T-helper 1 cell treated with Interleukin-12 subunit alpha and Interleukin-12 subunit beta and Interleukin-4 antibody, amounts not matched to agents 30 μg/mL and 1 μg/mL, for 36 hours (primary cell): ENCODE measurements around the gene KIFAP3.
"Not testable (repeated sequence)": the region's sequence is repeated elsewhere in the genome, so short reads cannot be mapped to it uniquely, and the experiment has no call there.

Experiments used
- H3K27ac Mint-ChIP-seq: one replicate; pipeline ENCODE4 v1.8.0; 2021; ENCODE audit warnings: mild to moderate bottlenecking, mixed read lengths
- H3K27me3 Mint-ChIP-seq: one replicate; pipeline ENCODE4 v1.8.0; 2021; ENCODE audit warnings: low read depth, mixed read lengths
- H3K36me3 Mint-ChIP-seq: one replicate; pipeline ENCODE4 v1.8.0; 2021; ENCODE audit warnings: low read depth, mixed read lengths
- H3K4me1 Mint-ChIP-seq: one replicate; pipeline ENCODE4 v1.8.0; 2021; ENCODE audit warnings: low read depth, mixed read lengths
- H3K4me3 Mint-ChIP-seq: one replicate; pipeline ENCODE4 v1.8.0; 2021; ENCODE audit warnings: mild to moderate bottlenecking, moderate library complexity, mixed read lengths
- H3K9me3 Mint-ChIP-seq: one replicate; pipeline ENCODE4 v1.8.0; 2021; ENCODE audit warnings: mixed read lengths

The KIFAP3 gene

DNA sequence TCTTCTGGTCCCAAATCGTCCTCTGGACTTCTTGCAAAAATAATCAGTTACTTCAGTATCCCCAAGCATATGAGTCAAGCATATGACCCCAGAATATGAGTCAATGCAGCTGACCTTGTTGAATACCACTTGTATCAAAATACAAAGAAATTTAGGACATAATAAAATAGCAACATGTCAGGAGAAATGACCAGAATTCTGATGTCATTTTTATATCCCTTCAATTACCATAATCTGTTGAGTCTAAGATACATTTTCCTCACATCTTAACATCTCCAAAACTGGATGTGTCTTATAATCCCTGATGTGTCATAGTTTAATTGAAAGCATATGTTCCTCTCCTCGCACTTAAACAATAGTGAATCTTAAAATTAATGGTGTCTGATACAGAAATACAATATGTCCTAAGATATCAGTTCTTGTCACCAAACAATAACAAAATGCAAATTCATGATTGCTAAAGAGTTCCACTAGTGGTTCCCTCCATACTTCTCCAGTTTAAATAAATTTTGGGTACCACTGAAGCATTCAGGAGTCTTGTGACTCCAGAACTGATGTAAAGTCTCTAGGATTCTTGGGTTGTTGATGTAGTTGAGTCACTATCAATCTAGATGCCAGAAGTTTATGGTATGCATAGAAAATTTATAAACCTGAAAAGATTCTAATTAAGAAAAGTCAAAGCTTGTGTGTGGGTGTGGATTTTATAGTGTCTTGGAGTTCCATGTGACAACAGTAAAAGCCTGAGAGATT lies 41.8 kb downstream of the KIFAP3 start:
- H3K4me1 Mint-ChIP-seq = peaks cover 6% of the 10 kb centered on the region
- peaks cover 10% of the 10 kb centered on the region for H3K36me3 Mint-ChIP-seq
- no peak overlapping the region for H3K27ac Mint-ChIP-seq
- H3K4me3 Mint-ChIP-seq = no peak overlapping the region
- H3K27me3 Mint-ChIP-seq = no peaks in the 10 kb centered on the region
- peaks cover 2% of the 10 kb centered on the region for H3K9me3 Mint-ChIP-seq

DNA sequence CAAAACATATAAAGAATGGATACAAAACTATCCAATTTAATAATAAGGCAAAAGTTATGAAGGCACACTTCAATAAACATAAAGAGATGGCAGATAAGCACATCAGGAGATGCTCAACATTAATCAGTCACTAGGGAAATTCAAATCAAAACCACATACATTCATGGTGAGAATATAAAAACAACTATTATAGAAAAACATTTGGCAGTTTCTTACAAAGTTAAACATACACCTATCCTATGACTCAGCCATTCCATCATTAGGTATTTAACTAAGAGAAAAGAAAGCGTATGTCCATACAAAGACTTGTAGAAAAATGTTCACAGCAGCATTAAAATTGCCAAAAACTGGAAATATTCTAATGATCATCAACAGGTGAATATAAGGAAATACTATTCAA lies 44.3 kb downstream of the KIFAP3 start:
- no peaks in the 10 kb centered on the region for H3K27me3 Mint-ChIP-seq
- no peak overlapping the region for H3K4me3 Mint-ChIP-seq
- no peak overlapping the region for H3K27ac Mint-ChIP-seq
- peaks cover 21% of the 10 kb centered on the region for H3K36me3 Mint-ChIP-seq
- H3K4me1 Mint-ChIP-seq = peaks cover 6% of the 10 kb centered on the region
- H3K9me3 Mint-ChIP-seq = peaks cover 12% of the 10 kb centered on the region

DNA sequence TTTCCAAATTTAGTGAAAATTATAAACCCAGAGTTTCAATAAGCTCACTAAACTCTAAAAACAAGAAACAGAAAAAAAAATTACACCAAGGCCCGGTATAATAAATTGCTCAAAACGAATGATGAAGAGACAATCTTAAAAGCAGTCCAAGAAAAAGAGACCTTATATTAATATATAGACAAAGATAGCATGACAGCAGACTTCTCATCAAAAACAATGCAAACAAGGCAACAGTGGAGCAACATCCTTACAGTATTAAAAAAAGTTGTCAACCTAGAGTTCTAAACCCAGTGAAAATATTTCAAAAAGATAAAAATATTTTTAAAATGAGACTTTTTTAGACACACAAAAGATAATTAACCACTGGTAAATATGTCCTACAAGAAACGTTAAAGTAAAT lies 46.7 kb downstream of the KIFAP3 start:
- Mint-ChIP-seq H3K27me3 (no peaks in the 10 kb centered on the region), H3K9me3 (peaks cover 12% of the 10 kb centered on the region), H3K27ac (no peak overlapping the region), H3K4me1 (peaks cover 6% of the 10 kb centered on the region), H3K4me3 (no peak overlapping the region), H3K36me3 (peaks cover 20% of the 10 kb centered on the region)

DNA sequence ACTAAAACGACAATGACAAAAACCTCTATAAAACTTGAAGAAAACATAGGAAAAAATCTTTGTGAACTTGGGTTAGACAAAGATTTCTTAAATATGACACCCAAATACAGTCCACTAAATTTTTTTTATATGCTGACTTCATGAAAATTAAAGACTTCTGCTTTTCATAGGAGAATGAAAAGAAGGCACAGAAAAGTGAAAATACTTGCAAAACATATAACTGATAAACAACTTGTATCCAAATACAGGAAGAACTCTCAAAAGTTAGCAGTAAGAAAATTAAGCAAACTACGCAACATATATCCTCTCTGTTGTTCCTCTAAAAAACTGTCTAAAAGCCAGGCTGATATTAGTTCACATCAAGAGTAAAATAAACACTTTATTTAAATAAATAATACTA lies 53.6 kb downstream of the KIFAP3 start:
- no peaks in the 10 kb centered on the region for H3K4me1 Mint-ChIP-seq
- H3K27me3 Mint-ChIP-seq = no peaks in the 10 kb centered on the region
- no peak overlapping the region for H3K4me3 Mint-ChIP-seq
- peaks cover 22% of the 10 kb centered on the region for H3K36me3 Mint-ChIP-seq
- no peak overlapping the region for H3K27ac Mint-ChIP-seq
- H3K9me3 Mint-ChIP-seq = peaks cover 5% of the 10 kb centered on the region

DNA sequence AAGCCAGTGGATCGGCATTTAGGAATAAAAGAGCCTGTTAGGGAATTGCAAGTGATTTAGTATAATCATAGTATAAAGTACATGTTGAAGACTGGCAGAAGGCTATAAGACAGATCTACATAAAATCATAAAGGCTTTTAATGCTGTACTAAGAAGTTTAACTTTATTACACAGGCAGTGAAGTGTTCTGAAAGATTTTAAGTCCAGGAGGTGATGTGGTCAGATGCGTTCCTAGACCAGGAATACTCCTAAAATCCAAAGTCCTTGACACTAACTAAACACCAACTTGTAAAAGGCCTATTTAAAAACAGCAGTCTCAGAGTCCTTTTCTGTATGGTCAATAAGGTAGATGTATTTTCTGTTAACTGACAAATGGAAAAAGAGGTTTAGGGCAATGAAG lies 57.0 kb downstream of the KIFAP3 start:
- peaks cover 5% of the 10 kb centered on the region for H3K9me3 Mint-ChIP-seq
- no peak overlapping the region for H3K27ac Mint-ChIP-seq
- H3K4me1 Mint-ChIP-seq = no peaks in the 10 kb centered on the region
- peaks cover 18% of the 10 kb centered on the region for H3K36me3 Mint-ChIP-seq
- no peaks in the 10 kb centered on the region for H3K27me3 Mint-ChIP-seq
- H3K4me3 Mint-ChIP-seq = no peak overlapping the region

DNA sequence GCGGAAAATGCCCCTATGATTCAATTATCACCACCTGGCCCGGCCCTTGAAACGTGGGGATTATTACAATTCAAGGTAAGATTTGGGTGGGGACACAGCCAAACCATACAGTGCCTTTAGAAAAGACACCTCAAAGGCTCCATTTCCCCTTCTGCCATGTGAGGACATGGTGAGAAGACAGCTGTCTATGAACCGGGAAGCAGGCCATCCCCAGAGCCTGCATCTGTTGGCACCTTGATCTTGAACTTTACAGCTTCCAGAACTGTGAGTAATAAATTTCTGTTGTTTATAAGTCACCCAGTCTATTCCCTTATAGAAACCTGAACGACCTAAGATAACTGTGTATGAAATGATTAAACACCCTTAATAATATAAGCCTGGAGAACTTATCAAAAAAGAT lies 61.6 kb downstream of the KIFAP3 start:
- Mint-ChIP-seq H3K36me3 (peaks cover 12% of the 10 kb centered on the region), H3K4me1 (no peaks in the 10 kb centered on the region), H3K27me3 (no peaks in the 10 kb centered on the region), H3K4me3 (no peak overlapping the region), H3K9me3 (peaks cover 7% of the 10 kb centered on the region), H3K27ac (no peak overlapping the region)

DNA sequence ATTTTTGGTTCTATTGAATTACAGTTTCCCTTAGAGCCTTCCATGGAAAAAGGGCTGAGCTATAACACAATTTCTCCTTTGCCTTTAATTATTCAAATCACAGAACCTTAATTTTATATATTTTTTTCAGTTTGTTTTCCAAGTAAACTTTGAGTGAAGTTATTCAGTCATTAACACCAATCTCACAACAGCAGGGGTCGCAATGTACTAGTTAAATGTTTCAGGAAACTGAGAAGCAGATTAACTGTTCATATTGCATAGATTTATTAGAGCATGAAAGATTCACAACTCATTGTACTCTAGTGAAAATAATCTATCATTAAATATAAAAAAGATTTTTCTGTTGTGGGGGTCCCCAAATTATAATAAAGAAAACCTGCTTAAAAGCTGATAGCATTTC lies 64.1 kb downstream of the KIFAP3 start:
- Mint-ChIP-seq H3K27ac (no peak overlapping the region), H3K27me3 (no peaks in the 10 kb centered on the region), H3K4me3 (no peak overlapping the region), H3K36me3 (peaks cover 13% of the 10 kb centered on the region), H3K4me1 (no peaks in the 10 kb centered on the region), H3K9me3 (peaks cover 7% of the 10 kb centered on the region)

DNA sequence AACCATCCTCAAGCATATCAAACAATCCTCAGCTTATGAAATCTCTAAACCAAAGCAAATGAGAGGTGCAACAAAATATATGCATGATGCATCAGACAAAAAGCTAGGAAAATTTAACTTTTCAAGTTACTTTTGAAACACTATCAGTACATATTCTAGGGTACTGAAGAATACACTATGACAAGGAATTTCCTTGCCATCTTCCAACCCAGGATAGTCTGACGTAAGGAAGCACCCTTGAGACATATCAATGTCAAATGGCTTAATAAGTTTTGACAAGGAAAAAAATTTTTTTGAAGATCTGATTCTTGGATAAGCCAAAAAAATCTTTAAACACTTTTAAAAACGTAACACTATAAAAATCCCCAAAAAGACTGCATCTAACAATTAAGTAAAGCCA lies 64.9 kb downstream of the KIFAP3 start:
- peaks cover 7% of the 10 kb centered on the region for H3K9me3 Mint-ChIP-seq
- no peak overlapping the region for H3K27ac Mint-ChIP-seq
- H3K4me1 Mint-ChIP-seq = no peaks in the 10 kb centered on the region
- H3K27me3 Mint-ChIP-seq = no peaks in the 10 kb centered on the region
- H3K36me3 Mint-ChIP-seq = peaks cover 11% of the 10 kb centered on the region
- H3K4me3 Mint-ChIP-seq = no peak overlapping the region

DNA sequence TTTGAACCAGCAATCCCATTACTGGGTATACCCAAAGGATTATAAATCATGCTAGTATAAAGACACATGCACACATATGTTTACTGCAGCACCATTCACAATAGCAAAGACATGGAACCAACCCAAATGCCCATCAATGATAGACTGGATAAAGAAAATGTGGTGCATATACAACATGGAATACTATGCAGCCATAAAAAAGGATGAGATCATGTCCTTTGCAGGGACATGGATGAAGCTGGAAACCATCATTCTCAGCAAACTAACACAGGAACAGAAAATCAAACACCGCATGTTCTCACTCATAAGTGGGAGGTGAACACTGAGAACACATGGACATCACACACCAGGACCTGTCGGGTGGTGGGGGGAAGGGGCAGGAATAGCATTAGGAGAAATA lies 65.8 kb downstream of the KIFAP3 start:
- H3K36me3 Mint-ChIP-seq = peaks cover 11% of the 10 kb centered on the region
- H3K9me3 Mint-ChIP-seq, H3K4me1 Mint-ChIP-seq, H3K27me3 Mint-ChIP-seq, H3K27ac Mint-ChIP-seq, H3K4me3 Mint-ChIP-seq: not testable (repeated sequence)

DNA sequence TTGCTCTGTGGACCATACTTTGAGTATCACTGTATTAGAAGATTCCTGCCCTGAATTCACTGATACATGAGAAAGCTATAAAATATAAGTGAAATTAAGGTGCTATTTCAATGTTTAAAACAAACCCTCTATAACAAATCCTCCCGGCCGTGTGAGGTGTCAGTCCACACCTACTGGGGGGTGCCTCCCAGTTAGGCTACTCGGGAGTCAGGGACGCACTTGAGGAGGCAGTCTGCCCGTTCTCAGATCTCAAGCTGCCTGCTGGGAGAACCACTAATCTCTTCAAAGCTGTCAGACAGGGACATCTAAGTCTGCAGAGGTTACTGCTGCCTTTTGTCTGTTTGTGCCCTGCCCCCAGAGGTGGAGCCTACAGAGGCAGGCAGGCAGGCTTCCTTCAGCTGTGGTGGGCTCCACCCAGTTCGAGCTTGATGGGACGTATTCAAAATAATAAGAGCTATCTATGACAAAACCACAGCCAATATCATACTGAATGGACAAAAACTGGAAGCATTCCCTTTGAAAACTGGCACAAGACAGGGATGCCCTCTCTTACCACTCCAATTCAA lies 71.1 kb downstream of the KIFAP3 start:
- not testable (repeated sequence) for H3K9me3 Mint-ChIP-seq, H3K36me3 Mint-ChIP-seq, H3K4me3 Mint-ChIP-seq, H3K27me3 Mint-ChIP-seq, H3K4me1 Mint-ChIP-seq, H3K27ac Mint-ChIP-seq

DNA sequence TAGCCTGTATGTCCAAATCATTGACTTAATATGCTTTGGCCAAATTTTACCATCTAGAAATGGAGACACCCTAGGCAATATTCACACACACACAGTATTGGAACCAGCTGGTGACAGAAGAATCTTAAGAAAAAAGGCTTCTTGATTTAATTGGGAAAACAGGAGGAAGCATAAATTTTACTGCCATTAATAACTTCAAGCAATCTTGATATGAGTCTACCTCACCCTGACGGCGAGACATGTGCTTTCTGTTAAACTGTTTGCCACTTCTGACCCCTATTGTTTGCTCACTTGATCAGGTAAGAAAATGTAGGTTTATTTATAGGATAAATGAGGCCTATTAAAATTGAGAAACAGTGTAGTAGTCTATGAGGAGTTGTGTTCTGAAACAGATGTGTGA lies 73.2 kb downstream of the KIFAP3 start:
- H3K4me1 Mint-ChIP-seq = no peaks in the 10 kb centered on the region
- H3K9me3 Mint-ChIP-seq = no peaks in the 10 kb centered on the region
- H3K36me3 Mint-ChIP-seq = no peaks in the 10 kb centered on the region
- no peak overlapping the region for H3K4me3 Mint-ChIP-seq
- H3K27ac Mint-ChIP-seq = no peak overlapping the region
- H3K27me3 Mint-ChIP-seq = no peaks in the 10 kb centered on the region

DNA sequence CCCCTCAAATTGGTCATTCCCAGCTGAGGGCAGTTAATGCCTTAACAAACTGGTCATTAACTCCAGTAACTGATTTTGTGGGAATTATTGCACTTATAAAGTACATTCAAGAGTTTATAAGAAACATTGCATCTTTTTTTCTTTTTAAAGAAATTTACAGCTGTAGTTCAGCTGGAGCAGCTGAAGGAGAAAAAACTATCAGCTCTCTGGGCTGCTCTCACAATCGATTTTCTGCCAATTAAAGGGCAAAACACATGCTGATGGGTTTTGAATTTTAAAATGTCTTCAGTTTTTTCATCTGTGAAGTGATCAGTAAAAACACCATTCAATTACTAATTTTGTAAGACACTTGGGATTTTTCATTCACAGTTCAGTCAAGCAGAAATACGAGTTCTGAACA lies 74.7 kb downstream of the KIFAP3 start:
- Mint-ChIP-seq H3K9me3 (no peaks in the 10 kb centered on the region), H3K4me3 (no peak overlapping the region), H3K36me3 (no peaks in the 10 kb centered on the region), H3K4me1 (no peaks in the 10 kb centered on the region), H3K27ac (no peak overlapping the region), H3K27me3 (no peaks in the 10 kb centered on the region)

DNA sequence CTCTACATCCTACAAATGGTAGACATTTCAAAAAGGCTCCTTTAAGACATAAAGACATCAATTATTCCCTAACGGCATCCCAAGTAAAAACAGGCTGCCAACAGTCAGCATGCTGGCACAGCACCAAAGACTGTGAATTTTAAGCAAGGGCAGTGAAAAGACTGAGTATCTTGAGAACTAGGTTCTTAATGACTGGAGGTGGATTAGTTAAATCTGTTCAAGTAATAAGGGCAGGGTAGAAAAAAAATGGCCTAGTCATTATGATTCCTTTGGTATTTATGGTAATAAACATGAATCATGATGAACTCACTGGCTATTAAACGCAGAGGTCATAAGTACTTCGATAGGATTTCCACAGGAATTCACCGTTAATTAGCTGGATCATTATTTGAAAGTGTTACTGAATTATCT lies 75.2 kb downstream of the KIFAP3 start:
- Mint-ChIP-seq H3K27ac (no peak overlapping the region), H3K4me1 (no peaks in the 10 kb centered on the region), H3K27me3 (no peaks in the 10 kb centered on the region), H3K36me3 (no peaks in the 10 kb centered on the region), H3K9me3 (no peaks in the 10 kb centered on the region), H3K4me3 (no peak overlapping the region)

DNA sequence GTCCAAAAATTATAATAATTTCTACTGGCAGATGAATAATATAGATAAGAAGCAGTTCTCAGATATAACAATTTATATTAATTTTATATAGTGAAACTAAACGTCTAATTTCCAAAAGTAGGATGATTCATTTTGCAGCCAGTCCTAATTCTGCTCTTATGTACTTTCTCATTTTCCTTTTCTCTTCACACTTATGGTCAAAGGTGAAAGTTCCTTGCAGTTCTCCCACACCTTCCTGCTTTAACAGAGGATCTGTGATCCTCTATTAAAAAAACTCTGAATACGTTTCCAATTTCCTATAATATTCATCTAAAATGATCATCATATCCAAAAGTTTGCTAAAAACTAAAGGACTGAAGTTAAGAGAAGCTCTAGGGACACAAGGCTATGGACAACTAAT lies 78.5 kb downstream of the KIFAP3 start:
- H3K4me1 Mint-ChIP-seq = no peaks in the 10 kb centered on the region
- no peak overlapping the region for H3K27ac Mint-ChIP-seq
- H3K9me3 Mint-ChIP-seq = no peaks in the 10 kb centered on the region
- no peaks in the 10 kb centered on the region for H3K27me3 Mint-ChIP-seq
- no peak overlapping the region for H3K4me3 Mint-ChIP-seq
- H3K36me3 Mint-ChIP-seq = no peaks in the 10 kb centered on the region

DNA sequence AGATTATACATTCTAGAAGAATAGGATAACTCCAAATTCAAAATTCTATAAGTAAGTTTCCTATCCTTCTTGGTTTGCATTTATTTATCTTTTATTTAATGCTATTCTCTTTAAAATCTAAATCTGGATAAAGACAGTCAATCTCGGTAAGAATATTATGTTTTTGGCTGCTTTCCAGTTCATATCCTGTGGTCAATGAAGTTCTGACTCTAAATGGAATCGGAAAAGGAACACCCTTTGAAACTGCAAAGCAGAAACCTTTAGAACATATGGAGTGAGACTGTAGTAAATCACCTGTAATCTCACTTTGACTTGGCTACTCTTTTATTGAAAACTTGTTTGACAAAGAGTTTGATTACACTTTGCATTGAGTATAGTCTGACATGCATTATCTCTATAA lies 85.2 kb downstream of the KIFAP3 start:
- Mint-ChIP-seq H3K27ac (no peak overlapping the region), H3K36me3 (no peaks in the 10 kb centered on the region), H3K27me3 (no peaks in the 10 kb centered on the region), H3K4me1 (no peaks in the 10 kb centered on the region), H3K4me3 (no peak overlapping the region), H3K9me3 (no peaks in the 10 kb centered on the region)

DNA sequence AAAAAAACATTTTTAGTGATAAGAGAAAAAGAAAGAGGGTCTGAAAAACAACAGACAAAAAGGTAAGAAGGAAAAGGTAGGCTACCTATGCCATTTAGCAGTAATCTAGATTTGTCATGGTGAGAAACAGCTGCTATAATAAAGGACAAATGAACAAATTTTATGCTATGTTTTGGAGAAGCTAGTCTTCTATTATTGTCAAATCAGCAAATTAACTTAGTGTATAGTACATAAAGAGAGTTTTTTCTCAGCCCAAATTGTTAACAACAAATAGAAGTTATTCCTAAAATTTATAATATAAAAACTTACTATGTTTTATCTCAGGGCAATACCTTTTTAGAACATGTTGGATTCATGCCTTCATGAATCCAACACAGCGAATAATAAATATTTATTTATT lies 88.7 kb downstream of the KIFAP3 start:
- Mint-ChIP-seq H3K36me3 (peaks cover 6% of the 10 kb centered on the region), H3K4me3 (no peak overlapping the region), H3K27me3 (no peaks in the 10 kb centered on the region), H3K4me1 (no peaks in the 10 kb centered on the region), H3K9me3 (no peaks in the 10 kb centered on the region), H3K27ac (no peak overlapping the region)
